ENCODE data around the gene GAS6. TPM values are rescaled to one million over a fixed set of nuclear protein-coding genes. Genes with fewer than 3 reads are reported as not detected.

GAS6 gene
- total and polyA plus RNA-seq, 9 of the 15 experiments (the other 6 are each of a cell fraction or from before 2014, with no cell fraction given): 0.14 to 9.7 (median 4.7) TPM; not detected in 1

- H3K36me3 ChIP-seq (ENCODE audit: control insufficient read depth, insufficient read depth, low read length): no peaks in the 10 kb centered on the region
- no peak for DNase-seq (ENCODE audit: extremely low read depth in 1 of 4, low spot score in 3 of 4)
- no peak for FAIRE-seq
- no peak overlapping the region for H3K4me2 ChIP-seq (ENCODE audit: insufficient read depth, low read length)
- no peak overlapping the region for H2AFZ ChIP-seq (ENCODE audit: low read depth, low read length)
- H3K27ac ChIP-seq (ENCODE audit: extremely low read depth, low read depth, low read length): no peak overlapping the region
- ChIA-PET POLR2A (no interaction called here), CTCF (ENCODE audit: low intra/inter-chr PET ratio) (no interaction called here)
- TF ChIP-seq SMARCA4 (IDR thresholded peaks at IDR 0.05): no peak
- TF ChIP-seq NRF1 (conservative IDR thresholded peaks at IDR 0.05 in 1 of 2, IDR thresholded peaks at IDR 0.05 in 1 of 2): peak; percentile 38 to 57; a peak in 3 of 4 replicates
- no peak for TF ChIP-seq KDM4B (IDR thresholded peaks at IDR 0.05; ENCODE audit: borderline replicate concordance in 2 of 2, low read depth in 1 of 2)
- TF ChIP-seq ZNF347 (CRISPR knock-in tag; IDR thresholded peaks at IDR 0.05; ENCODE audit: low read depth): no peak
- H3K9me1 ChIP-seq (ENCODE audit: control insufficient read depth, insufficient read depth, low read length): no peaks in the 10 kb centered on the region
- no peak overlapping the region for H3K9ac ChIP-seq (ENCODE audit: insufficient read depth in 1 of 2, low read depth in 2 of 2, low read length in 2 of 2)
- no peak overlapping the region for H3K4me3 ChIP-seq
- BruUV-seq (replicated peaks): no TSS peak
- WGBS (ENCODE audit: insufficient coverage, low coverage, missing lambda C conversion rate): 3% methylated on average over 6 of the region's 6 CpGs
- no peaks in the 10 kb centered on the region for H3K9me3 ChIP-seq (replicated peaks; ENCODE audit: control insufficient read depth, insufficient read depth, low read depth, low read length)
- intact Hi-C loops (cut with micrococcal nuclease) (no loop called here), in situ Hi-C loops (cut with MboI) (no loop called here)
- no peaks in the 10 kb centered on the region for H4K20me1 ChIP-seq (replicated peaks; ENCODE audit: control insufficient read depth, insufficient read depth, low read length)
- peaks cover 0 to 8% of the 10 kb centered on the region in 2 experiments; a peak in 1 of 5 replicates for H3K4me1 ChIP-seq (replicated peaks in 1 of 2; ENCODE audit: control insufficient read depth in 2 of 2, insufficient read depth in 2 of 2, low read length in 2 of 2)
- no peak for ATAC-seq
- no peaks in the 10 kb centered on the region for H3K79me2 ChIP-seq (ENCODE audit: control insufficient read depth, insufficient read depth, low read length)
- peaks cover 27 to 80% of the 10 kb centered on the region in 2 experiments for H3K27me3 ChIP-seq (ENCODE audit: control insufficient read depth in 2 of 2, insufficient read depth in 2 of 2, low read length in 2 of 2)
These were observed 74.7 kb downstream of the GAS6 start for GRCh38 chr13:113789167-113789566.

DNA sequence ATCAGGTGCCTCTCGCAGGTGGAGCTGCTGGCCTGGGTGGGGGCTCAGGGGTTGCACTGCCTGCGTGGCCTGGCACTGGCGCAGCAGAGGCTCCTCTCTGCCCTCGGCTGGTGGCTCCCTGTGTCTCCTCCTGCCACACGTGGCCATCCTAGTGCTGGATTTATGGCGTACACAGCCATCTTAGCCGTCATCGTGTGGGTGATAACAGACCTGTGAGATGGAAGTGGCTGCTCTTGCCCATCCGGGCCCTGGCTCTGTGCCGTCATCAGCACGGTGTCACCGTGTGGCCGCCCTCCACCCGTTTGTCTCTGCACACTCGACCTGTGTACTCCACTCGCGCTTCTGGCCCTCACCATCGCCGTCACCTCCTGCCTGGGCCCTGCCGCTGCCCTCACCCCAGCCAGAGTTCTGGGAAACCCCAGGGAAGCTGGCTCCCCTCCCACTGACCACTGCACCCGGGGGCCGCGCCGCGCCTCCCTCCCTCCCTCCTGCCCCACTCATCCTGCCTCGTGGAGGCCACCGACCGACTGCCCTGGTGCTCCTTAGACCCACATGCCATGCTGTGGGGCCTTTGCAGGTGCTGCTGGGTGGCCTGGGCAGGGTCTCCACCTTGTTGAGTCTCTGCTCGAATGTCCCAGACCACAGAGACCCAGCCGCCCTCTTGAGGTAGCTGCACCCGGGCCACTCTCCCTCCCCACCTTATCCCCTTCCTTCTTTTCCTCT is 75.3 kb downstream of the GAS6 start:
- intact Hi-C loops (cut with micrococcal nuclease): no loop called here

More for the DNA sequence above, 75.3 kb downstream of the GAS6 start:
- Histone ChIP-seq H3K4me2 (ENCODE audit: insufficient read depth, low read length) (no peak overlapping the region), H3K79me2 (ENCODE audit: control insufficient read depth, insufficient read depth, low read length) (no peaks in the 10 kb centered on the region), H3K27ac (ENCODE audit: extremely low read depth, low read depth, low read length) (no peak overlapping the region), H3K9me1 (ENCODE audit: control insufficient read depth, insufficient read depth, low read length) (no peaks in the 10 kb centered on the region), H3K36me3 (ENCODE audit: control insufficient read depth, insufficient read depth, low read length) (no peaks in the 10 kb centered on the region), H3K9me3 (replicated peaks; ENCODE audit: control insufficient read depth, insufficient read depth, low read depth, low read length) (no peaks in the 10 kb centered on the region), H4K20me1 (replicated peaks; ENCODE audit: control insufficient read depth, insufficient read depth, low read length) (no peaks in the 10 kb centered on the region), H3K4me3 (no peak overlapping the region), H3K9ac (ENCODE audit: insufficient read depth in 1 of 2, low read depth in 2 of 2, low read length in 2 of 2) (no peak overlapping the region), H3K27me3 (ENCODE audit: control insufficient read depth in 2 of 2, insufficient read depth in 2 of 2, low read length in 2 of 2) (peaks cover 27 to 80% of the 10 kb centered on the region in 2 experiments), H3K4me1 (replicated peaks in 1 of 2; ENCODE audit: control insufficient read depth in 2 of 2, insufficient read depth in 2 of 2, low read length in 2 of 2) (peaks cover 0 to 8% of the 10 kb centered on the region in 2 experiments; a peak in 1 of 5 replicates), H2AFZ (ENCODE audit: low read depth, low read length) (no peak overlapping the region)
- WGBS (ENCODE audit: insufficient coverage, low coverage, missing lambda C conversion rate): 2% methylated on average over 21 of the region's 31 CpGs
- in situ Hi-C loops (cut with MboI): no loop called here
- ChIA-PET CTCF (ENCODE audit: low intra/inter-chr PET ratio) (no interaction called here), POLR2A (no interaction called here)
- FAIRE-seq (no peak), DNase-seq (ENCODE audit: extremely low read depth in 1 of 4, low spot score in 3 of 4) (no peak), ATAC-seq (no peak)
- no TSS peak for BruUV-seq (replicated peaks)
- TF ChIP-seq TAF1 (IDR thresholded peaks at IDR 0.05; ENCODE audit: control insufficient read depth, extremely low read depth, insufficient read depth, low read length, severe bottlenecking) (no peak), MYBL2 (IDR thresholded peaks at IDR 0.05; ENCODE audit: low read depth) (no peak), MYBL2 (CRISPR knock-in tag; IDR thresholded peaks at IDR 0.05; ENCODE audit: borderline replicate concordance) (no peak), HCFC1 (IDR thresholded peaks at IDR 0.05; ENCODE audit: low read depth, low read length) (no peak), ZNF282 (CRISPR knock-in tag; IDR thresholded peaks at IDR 0.05) (no peak), HLTF (IDR thresholded peaks at IDR 0.05) (no peak)
- TF ChIP-seq, protein P1, sequence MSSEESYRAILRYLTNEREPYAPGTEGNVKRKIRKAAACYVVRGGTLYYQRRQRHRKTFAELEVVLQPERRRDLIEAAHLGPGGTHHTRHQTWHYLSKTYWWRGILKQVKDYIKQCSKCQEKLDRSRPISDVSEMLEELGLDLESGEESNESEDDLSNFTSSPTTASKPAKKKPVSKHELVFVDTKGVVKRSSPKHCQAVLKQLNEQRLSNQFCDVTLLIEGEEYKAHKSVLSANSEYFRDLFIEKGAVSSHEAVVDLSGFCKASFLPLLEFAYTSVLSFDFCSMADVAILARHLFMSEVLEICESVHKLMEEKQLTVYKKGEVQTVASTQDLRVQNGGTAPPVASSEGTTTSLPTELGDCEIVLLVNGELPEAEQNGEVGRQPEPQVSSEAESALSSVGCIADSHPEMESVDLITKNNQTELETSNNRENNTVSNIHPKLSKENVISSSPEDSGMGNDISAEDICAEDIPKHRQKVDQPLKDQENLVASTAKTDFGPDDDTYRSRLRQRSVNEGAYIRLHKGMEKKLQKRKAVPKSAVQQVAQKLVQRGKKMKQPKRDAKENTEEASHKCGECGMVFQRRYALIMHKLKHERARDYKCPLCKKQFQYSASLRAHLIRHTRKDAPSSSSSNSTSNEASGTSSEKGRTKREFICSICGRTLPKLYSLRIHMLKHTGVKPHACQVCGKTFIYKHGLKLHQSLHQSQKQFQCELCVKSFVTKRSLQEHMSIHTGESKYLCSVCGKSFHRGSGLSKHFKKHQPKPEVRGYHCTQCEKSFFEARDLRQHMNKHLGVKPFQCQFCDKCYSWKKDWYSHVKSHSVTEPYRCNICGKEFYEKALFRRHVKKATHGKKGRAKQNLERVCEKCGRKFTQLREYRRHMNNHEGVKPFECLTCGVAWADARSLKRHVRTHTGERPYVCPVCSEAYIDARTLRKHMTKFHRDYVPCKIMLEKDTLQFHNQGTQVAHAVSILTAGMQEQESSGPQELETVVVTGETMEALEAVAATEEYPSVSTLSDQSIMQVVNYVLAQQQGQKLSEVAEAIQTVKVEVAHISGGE (CRISPR knock-in tag; IDR thresholded peaks at IDR 0.05): no peak

Measured in K562 (cell line).